Peyer's patch (tissue), 4 donors: Measurements from ENCODE around the gene SMDT1.

Experiments used
- POLR2A ChIP-seq, 2 donors: fragments of 450-650 bp; IDR thresholded peaks; one replicate each; pipeline ENCODE4 v1.5.1; 2017; ENCODE audit warnings: antibody characterized with exemption in 2 of 2, mild to moderate bottlenecking in 2 of 2, moderate library complexity in 2 of 2
- TF ChIP-seq, protein P1 (sequence below), 6 experiments: fragments of 450-650 bp in 4 of 6; fragments of 200-600 bp in 2 of 6; sonication (generic) in 1 of 6; IDR thresholded peaks; one replicate each; pipeline ENCODE4 v1.5.1; 2017 to 2019; ENCODE audit warnings: antibody characterized with exemption in 6 of 6, mild to moderate bottlenecking in 3 of 6, moderate library complexity in 1 of 6

DNA sequence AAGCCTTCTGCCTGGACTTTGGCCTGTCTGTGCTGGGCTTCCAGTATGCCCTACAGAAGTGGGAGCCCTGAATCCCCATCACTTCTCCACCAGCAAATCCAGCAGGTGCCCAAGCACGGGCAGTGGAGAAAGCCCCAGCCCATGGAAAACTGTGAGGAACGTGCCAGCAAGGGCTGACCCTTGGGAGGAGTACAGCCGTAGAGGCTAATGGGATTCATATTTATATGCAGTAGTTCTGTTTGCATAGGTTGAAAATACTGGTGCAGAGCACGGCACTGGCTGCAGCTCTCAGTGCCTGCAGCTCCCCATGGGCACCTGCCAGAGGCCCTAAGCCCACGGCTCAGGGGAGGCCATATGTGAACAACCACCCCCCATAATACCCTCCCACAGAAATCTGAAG lies 19.0 kb upstream of the SMDT1 start:
- TF ChIP-seq POLR2A (IDR thresholded peaks at IDR 0.05), result no peak
- TF ChIP-seq, protein P1, sequence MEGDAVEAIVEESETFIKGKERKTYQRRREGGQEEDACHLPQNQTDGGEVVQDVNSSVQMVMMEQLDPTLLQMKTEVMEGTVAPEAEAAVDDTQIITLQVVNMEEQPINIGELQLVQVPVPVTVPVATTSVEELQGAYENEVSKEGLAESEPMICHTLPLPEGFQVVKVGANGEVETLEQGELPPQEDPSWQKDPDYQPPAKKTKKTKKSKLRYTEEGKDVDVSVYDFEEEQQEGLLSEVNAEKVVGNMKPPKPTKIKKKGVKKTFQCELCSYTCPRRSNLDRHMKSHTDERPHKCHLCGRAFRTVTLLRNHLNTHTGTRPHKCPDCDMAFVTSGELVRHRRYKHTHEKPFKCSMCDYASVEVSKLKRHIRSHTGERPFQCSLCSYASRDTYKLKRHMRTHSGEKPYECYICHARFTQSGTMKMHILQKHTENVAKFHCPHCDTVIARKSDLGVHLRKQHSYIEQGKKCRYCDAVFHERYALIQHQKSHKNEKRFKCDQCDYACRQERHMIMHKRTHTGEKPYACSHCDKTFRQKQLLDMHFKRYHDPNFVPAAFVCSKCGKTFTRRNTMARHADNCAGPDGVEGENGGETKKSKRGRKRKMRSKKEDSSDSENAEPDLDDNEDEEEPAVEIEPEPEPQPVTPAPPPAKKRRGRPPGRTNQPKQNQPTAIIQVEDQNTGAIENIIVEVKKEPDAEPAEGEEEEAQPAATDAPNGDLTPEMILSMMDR (IDR thresholded peaks at IDR 0.05), result no peak
